NCI-H2227 (cell line): ENCODE measurements around the gene GALNT9.
"Not testable (repeated sequence)": the region's sequence is repeated elsewhere in the genome, so short reads cannot be mapped to it uniquely, and the experiment has no call there.

ENCODE experiments used
- DNase-seq: peaks from one replicate; lab custom pipeline; 2025; ENCODE audit not compliant: unreplicated experiment; lab: John Stamatoyannopoulos, UW

GALNT9 gene

GRCh38 chr12:132329036-132329719, at the start of gene GALNT9:
Gene GALNT9 (minus strand): TSS chr12:132329589. CDS start chr12:132329203, 386 bp downstream.
- DNase-seq: peak; percentile 23

- DNase-seq: not testable (repeated sequence)
These were observed 49.7 kb upstream of the GALNT9 start for GRCh38 chr12:132379057-132379456.

GRCh38 chr12:132377147-132377546, 47.8 kb upstream of the GALNT9 start:
- no peak for DNase-seq

GRCh38 chr12:132376464-132376830, 47.1 kb upstream of the GALNT9 start:
- DNase-seq: no peak

- DNase-seq: no peak
These were observed 46.5 kb upstream of the GALNT9 start for GRCh38 chr12:132375747-132376463.

GRCh38 chr12:132374612-132375445, 45.4 kb upstream of the GALNT9 start:
- no peak for DNase-seq

GRCh38 chr12:132373901-132374611, 44.7 kb upstream of the GALNT9 start:
- DNase-seq: no peak

- no peak for DNase-seq
These were observed 38.5 kb upstream of the GALNT9 start for GRCh38 chr12:132367852-132368251.

- no peak for DNase-seq
These were observed 37.9 kb upstream of the GALNT9 start for GRCh38 chr12:132367071-132367851.

GRCh38 chr12:132366341-132366861, 37.0 kb upstream of the GALNT9 start:
- DNase-seq: peak; percentile 68

GRCh38 chr12:132365226-132365625, 35.8 kb upstream of the GALNT9 start:
- DNase-seq: no peak

GRCh38 chr12:132364348-132364902, 35.0 kb upstream of the GALNT9 start:
- DNase-seq: no peak

GRCh38 chr12:132363661-132364347, 34.4 kb upstream of the GALNT9 start:
- no peak for DNase-seq

- DNase-seq: no peak
These were observed 33.7 kb upstream of the GALNT9 start for GRCh38 chr12:132362996-132363660.

- no peak for DNase-seq
These were observed 31.8 kb upstream of the GALNT9 start for GRCh38 chr12:132360906-132361777.

- no peak for DNase-seq
These were observed 31.0 kb upstream of the GALNT9 start for GRCh38 chr12:132360410-132360809.

- DNase-seq: no peak
These were observed 30.6 kb upstream of the GALNT9 start for GRCh38 chr12:132359971-132360370.

- DNase-seq: no peak
These were observed 30.2 kb upstream of the GALNT9 start for GRCh38 chr12:132359551-132359950.
